ENCODE data around the gene ZMYM4. TPM values are rescaled to one million over a fixed set of nuclear protein-coding genes. Genes with fewer than 3 reads are reported as not detected.
"Not testable (repeated sequence)": the region's sequence is repeated elsewhere in the genome, so short reads cannot be mapped to it uniquely, and the experiment has no call there.

The ZMYM4 gene
- polyA plus RNA-seq, 3 donors, result 12.3 to 31.8 (median 26.0) TPM

- Histone ChIP-seq H3K9ac (ENCODE audit: insufficient read depth, low read length, poor library complexity, severe bottlenecking) (no peak overlapping the region), H3K4me1 (ENCODE audit: control insufficient read depth in 1 of 2, insufficient read depth in 2 of 2, low read length in 2 of 2) (no peaks in the 10 kb centered on the region), H3K27ac (ENCODE audit: low read depth in 1 of 2, low read length in 2 of 2) (no peak overlapping the region), H3K4me2 (replicated peaks; ENCODE audit: extremely low read depth, low read length, poor library complexity, severe bottlenecking) (no peak overlapping the region), H3K79me2 (ENCODE audit: insufficient read depth, low read length) (no peaks in the 10 kb centered on the region), H3K27me3 (ENCODE audit: control insufficient read depth in 2 of 2, insufficient read depth in 2 of 2, low read length in 2 of 2) (no peaks in the 10 kb centered on the region), H3K9me3 (replicated peaks in 1 of 2; ENCODE audit: control insufficient read depth in 1 of 2, insufficient read depth in 1 of 2, low read length in 2 of 2) (no peaks in the 10 kb centered on the region), H3K36me3 (replicated peaks in 1 of 2; ENCODE audit: control insufficient read depth in 1 of 2, insufficient read depth in 2 of 2, low read length in 2 of 2) (no peaks in the 10 kb centered on the region), H2AFZ (ENCODE audit: insufficient read depth, low read depth, low read length, poor library complexity, severe bottlenecking) (peak overlapping the region; percentile 9), H4K20me1 (ENCODE audit: insufficient read depth, low read length) (no peaks in the 10 kb centered on the region), H3K4me3 (replicated peaks in 1 of 3; ENCODE audit: low read depth in 2 of 3, low read length in 3 of 3) (no peak overlapping the region)
- no peak overlapping the region for H3K4me3 Mint-ChIP-seq
- no peaks in the 10 kb centered on the region for H3K27me3 Mint-ChIP-seq (ENCODE audit: low read depth in 3 of 3)
- no CpG with 5 or more reads among the region's 1 CpG for WGBS (ENCODE audit: insufficient coverage)
- no peak for TF ChIP-seq CTCF (IDR thresholded peaks at IDR 0.05)
- H3K4me1 Mint-ChIP-seq, result no peaks in the 10 kb centered on the region
- DNase-seq, result no peak
- peaks cover 0 to 8% (median 3%) of the 10 kb centered on the region in 7 donors for H3K9me3 Mint-ChIP-seq
- no peaks in the 10 kb centered on the region for H3K36me3 Mint-ChIP-seq
- no peak overlapping the region for H3K27ac Mint-ChIP-seq
- intact Hi-C loops (cut with micrococcal nuclease), result no loop called here
These were observed 37.2 kb upstream of the ZMYM4 start for GRCh38 chr1:35231287-35231686.

DNA sequence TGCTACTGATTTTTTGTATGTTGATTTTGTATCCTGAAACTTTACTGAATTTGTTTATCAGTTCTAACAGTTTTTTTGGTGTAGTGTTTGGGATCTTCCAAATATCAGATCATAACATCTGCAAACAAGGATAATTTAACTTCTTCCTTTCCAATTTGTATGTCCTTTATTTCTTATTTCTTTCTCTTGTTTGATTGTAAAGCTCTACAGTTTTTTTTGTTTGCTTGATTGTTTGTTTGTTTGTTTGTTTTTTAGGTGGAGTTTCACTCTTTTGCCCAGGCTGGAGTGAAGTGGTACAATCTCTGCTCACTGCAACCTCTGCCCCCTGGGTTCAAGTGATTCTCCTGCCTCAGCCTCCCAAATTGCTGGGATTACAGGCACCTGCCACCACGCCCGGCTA lies 31.7 kb upstream of the ZMYM4 start:
- H3K9me3 Mint-ChIP-seq; H3K27me3 ChIP-seq (ENCODE audit: control insufficient read depth in 2 of 2, insufficient read depth in 2 of 2, low read length in 2 of 2); intact Hi-C loops (cut with micrococcal nuclease); H3K36me3 ChIP-seq (replicated peaks in 1 of 2; ENCODE audit: control insufficient read depth in 1 of 2, insufficient read depth in 2 of 2, low read length in 2 of 2); H3K4me1 ChIP-seq (ENCODE audit: control insufficient read depth in 1 of 2, insufficient read depth in 2 of 2, low read length in 2 of 2); H3K27me3 Mint-ChIP-seq (ENCODE audit: low read depth in 3 of 3); H2AFZ ChIP-seq (ENCODE audit: insufficient read depth, low read depth, low read length, poor library complexity, severe bottlenecking); H3K4me3 Mint-ChIP-seq; H3K9ac ChIP-seq (ENCODE audit: insufficient read depth, low read length, poor library complexity, severe bottlenecking); H3K36me3 Mint-ChIP-seq; H3K4me1 Mint-ChIP-seq; H3K79me2 ChIP-seq (ENCODE audit: insufficient read depth, low read length); H3K27ac Mint-ChIP-seq; H3K4me2 ChIP-seq (replicated peaks; ENCODE audit: extremely low read depth, low read length, poor library complexity, severe bottlenecking); DNase-seq; H3K4me3 ChIP-seq (replicated peaks in 1 of 3; ENCODE audit: low read depth in 2 of 3, low read length in 3 of 3); H3K9me3 ChIP-seq (replicated peaks in 1 of 2; ENCODE audit: control insufficient read depth in 1 of 2, insufficient read depth in 1 of 2, low read length in 2 of 2); H4K20me1 ChIP-seq (ENCODE audit: insufficient read depth, low read length); H3K27ac ChIP-seq (ENCODE audit: low read depth in 1 of 2, low read length in 2 of 2): not testable (repeated sequence)
- 100% methylated on average over 2 of the region's 2 CpGs for WGBS (ENCODE audit: insufficient coverage)

Measured in CD14-positive monocyte (primary cell).